B cell (primary cell): ENCODE results near the gene GABRD.

Source experiments
- EZH2 ChIP-seq: IDR thresholded peaks from 2 replicates; pipeline ENCODE4 v1.6.1; 2012; ENCODE audit warnings: borderline replicate concordance, low read depth, mild to moderate bottlenecking, moderate library complexity, low read length; ENCODE audit not compliant: insufficient read depth, poor library complexity, severe bottlenecking
- TF ChIP-seq, protein P1 (sequence below): fragments of 200-600 bp; IDR thresholded peaks from one replicate; pipeline ENCODE4 v1.8.0; 2022; ENCODE audit warnings: antibody characterized with exemption, mild to moderate bottlenecking

- TF ChIP-seq, protein P1, sequence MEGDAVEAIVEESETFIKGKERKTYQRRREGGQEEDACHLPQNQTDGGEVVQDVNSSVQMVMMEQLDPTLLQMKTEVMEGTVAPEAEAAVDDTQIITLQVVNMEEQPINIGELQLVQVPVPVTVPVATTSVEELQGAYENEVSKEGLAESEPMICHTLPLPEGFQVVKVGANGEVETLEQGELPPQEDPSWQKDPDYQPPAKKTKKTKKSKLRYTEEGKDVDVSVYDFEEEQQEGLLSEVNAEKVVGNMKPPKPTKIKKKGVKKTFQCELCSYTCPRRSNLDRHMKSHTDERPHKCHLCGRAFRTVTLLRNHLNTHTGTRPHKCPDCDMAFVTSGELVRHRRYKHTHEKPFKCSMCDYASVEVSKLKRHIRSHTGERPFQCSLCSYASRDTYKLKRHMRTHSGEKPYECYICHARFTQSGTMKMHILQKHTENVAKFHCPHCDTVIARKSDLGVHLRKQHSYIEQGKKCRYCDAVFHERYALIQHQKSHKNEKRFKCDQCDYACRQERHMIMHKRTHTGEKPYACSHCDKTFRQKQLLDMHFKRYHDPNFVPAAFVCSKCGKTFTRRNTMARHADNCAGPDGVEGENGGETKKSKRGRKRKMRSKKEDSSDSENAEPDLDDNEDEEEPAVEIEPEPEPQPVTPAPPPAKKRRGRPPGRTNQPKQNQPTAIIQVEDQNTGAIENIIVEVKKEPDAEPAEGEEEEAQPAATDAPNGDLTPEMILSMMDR, result no peak
- no peak for TF ChIP-seq EZH2
Observed at GRCh38 chr1:2053784-2054376, 34.7 kb downstream of the GABRD start.
